Esophagus (tissue), 2 donors: ENCODE data around the gene AFAP1L1. TPM values are rescaled to one million over a fixed set of nuclear protein-coding genes. Genes with fewer than 3 reads are reported as not detected.

Experiments used
- H3K27ac ChIP-seq, 2 donors: one replicate each; pipeline ENCODE4 v1.5.1; 2013; ENCODE audit warnings: low read depth in 2 of 2, mild to moderate bottlenecking in 2 of 2, inconsistent platforms in 1 of 2, low read length in 1 of 2, moderate library complexity in 1 of 2
- H3K27me3 ChIP-seq, 2 donors: one replicate each; pipeline ENCODE4 v1.6.1; 2013; ENCODE audit warnings: low read length in 2 of 2, control low read depth in 1 of 2, mild to moderate bottlenecking in 1 of 2; ENCODE audit not compliant: insufficient read depth in 2 of 2, control insufficient read depth in 1 of 2
- H3K36me3 ChIP-seq, 2 donors: one replicate each; pipeline ENCODE4 v1.6.1; 2013; ENCODE audit warnings: low read length in 1 of 2; ENCODE audit not compliant: control insufficient read depth in 2 of 2, insufficient read depth in 2 of 2
- H3K4me1 ChIP-seq, 2 donors: one replicate each; pipeline ENCODE4 v1.6.1; 2013; ENCODE audit warnings: low read length in 1 of 2; ENCODE audit not compliant: control insufficient read depth in 2 of 2, insufficient read depth in 2 of 2
- H3K4me3 ChIP-seq, 2 donors: one replicate each; pipeline ENCODE4 v1.5.1; 2013; ENCODE audit warnings: low read length in 2 of 2, mild to moderate bottlenecking in 2 of 2, low read depth in 1 of 2, moderate library complexity in 1 of 2
- H3K9me3 ChIP-seq, 2 donors: one replicate each; pipeline ENCODE4 v1.6.1; 2013; ENCODE audit warnings: mild to moderate bottlenecking in 2 of 2, low read depth in 1 of 2, low read length in 1 of 2, moderate library complexity in 1 of 2; ENCODE audit not compliant: control insufficient read depth in 2 of 2, insufficient read depth in 1 of 2
- WGBS, 2 donors: extraction: QIAGEN DNeasy Blood & Tissue Kit; methylation state at CpG; one replicate each; pipeline ENCODE4 v1.1.7; 2013; 5-methylcytosine and 5-hydroxymethylcytosine counted together
- polyA plus RNA-seq, 2 donors: library from polyadenylated mRNA; stranded (reverse); fragments of 200-250 nt; gene quantifications; one replicate each; pipeline ENCODE4 v1.2.3, GENCODE V29; 2013
- donor health status: healthy with polysubstance abuse.
- donor health status: Bipolar disorder and iron deficiency.

The AFAP1L1 gene
- polyA plus RNA-seq, 2 donors: 2.1 to 2.6 TPM

- Histone ChIP-seq H3K36me3 (peaks cover 0 to 3% of the 10 kb centered on the region in 2 donors), H3K4me1 (peaks cover 0 to 3% of the 10 kb centered on the region in 2 donors), H3K4me3 (no peak overlapping the region), H3K27ac (no peak overlapping the region), H3K9me3 (no peaks in the 10 kb centered on the region), H3K27me3 (no peaks in the 10 kb centered on the region)
- WGBS, 2 donors: 78 to 85% methylated on average over 11 of the region's 11 CpGs
Measured at GRCh38 chr5:149304195-149305078, 32.8 kb downstream of the AFAP1L1 start.

- Histone ChIP-seq H3K36me3 (no peaks in the 10 kb centered on the region), H3K4me1 (peaks cover 0 to 2% of the 10 kb centered on the region in 2 donors), H3K27me3 (no peaks in the 10 kb centered on the region), H3K9me3 (no peaks in the 10 kb centered on the region), H3K4me3 (no peak overlapping the region), H3K27ac (no peak overlapping the region)
- 81 to 84% methylated on average over 6 of the region's 6 CpGs for WGBS, 2 donors
Measured at GRCh38 chr5:149309354-149309753, 37.7 kb downstream of the AFAP1L1 start.

- Histone ChIP-seq H3K9me3 (no peaks in the 10 kb centered on the region), H3K4me3 (no peak overlapping the region)
- 87 to 91% methylated on average over 4 of the region's 4 CpGs for WGBS, 2 donors
Measured at GRCh38 chr5:149310488-149310887, 38.8 kb downstream of the AFAP1L1 start.

GRCh38 chr5:149310947-149311658, 39.4 kb downstream of the AFAP1L1 start:
- WGBS, 2 donors: 71 to 76% methylated on average over 10 of the region's 10 CpGs
- Histone ChIP-seq H3K27ac (no peak overlapping the region), H3K36me3 (no peaks in the 10 kb centered on the region), H3K4me3 (no peak overlapping the region), H3K27me3 (no peaks in the 10 kb centered on the region), H3K4me1 (no peaks in the 10 kb centered on the region), H3K9me3 (no peaks in the 10 kb centered on the region)

More at GRCh38 chr5:149310488-149310887, 38.8 kb downstream of the AFAP1L1 start:
- no peak overlapping the region for H3K27ac ChIP-seq
- H3K4me1 ChIP-seq: no peaks in the 10 kb centered on the region
- H3K27me3 ChIP-seq: no peaks in the 10 kb centered on the region
- H3K36me3 ChIP-seq: no peaks in the 10 kb centered on the region

GRCh38 chr5:149313151-149313841, 41.6 kb downstream of the AFAP1L1 start:
- Histone ChIP-seq H3K36me3 (no peaks in the 10 kb centered on the region), H3K4me1 (no peaks in the 10 kb centered on the region), H3K9me3 (no peaks in the 10 kb centered on the region), H3K27ac (no peak overlapping the region), H3K4me3 (no peak overlapping the region), H3K27me3 (no peaks in the 10 kb centered on the region)
- 67 to 82% methylated on average over 6 of the region's 6 CpGs for WGBS, 2 donors

GRCh38 chr5:149314571-149315111, 43.0 kb downstream of the AFAP1L1 start:
- Histone ChIP-seq H3K4me3 (no peak overlapping the region), H3K27me3 (no peaks in the 10 kb centered on the region), H3K27ac (no peak overlapping the region), H3K36me3 (no peaks in the 10 kb centered on the region), H3K9me3 (no peaks in the 10 kb centered on the region), H3K4me1 (no peaks in the 10 kb centered on the region)
- 88% methylated on average over 4 of the region's 4 CpGs for WGBS, 2 donors

- H3K9me3 ChIP-seq: no peaks in the 10 kb centered on the region
- 89 to 91% methylated on average over 6 of the region's 6 CpGs for WGBS, 2 donors
- peaks cover 3 to 6% of the 10 kb centered on the region in 2 donors for H3K4me1 ChIP-seq
- no peak overlapping the region for H3K27ac ChIP-seq
- H3K36me3 ChIP-seq: no peaks in the 10 kb centered on the region
- no peak overlapping the region for H3K4me3 ChIP-seq
- no peaks in the 10 kb centered on the region for H3K27me3 ChIP-seq
Measured at GRCh38 chr5:149315753-149316152, 44.1 kb downstream of the AFAP1L1 start.

- no peaks in the 10 kb centered on the region for H3K36me3 ChIP-seq
- no peak overlapping the region for H3K4me3 ChIP-seq
- no peak overlapping the region for H3K27ac ChIP-seq
- whole genome bisulfite sequencing, 2 donors: 83 to 89% methylated on average over 14 of the region's 14 CpGs
- no peaks in the 10 kb centered on the region for H3K27me3 ChIP-seq
- H3K4me1 ChIP-seq: peaks cover 4 to 7% of the 10 kb centered on the region in 2 donors
- no peaks in the 10 kb centered on the region for H3K9me3 ChIP-seq
Measured at GRCh38 chr5:149317281-149318048, 45.8 kb downstream of the AFAP1L1 start.

GRCh38 chr5:149319174-149319573, 47.5 kb downstream of the AFAP1L1 start:
- Histone ChIP-seq H3K27me3 (no peaks in the 10 kb centered on the region), H3K9me3 (no peaks in the 10 kb centered on the region), H3K27ac (peak overlapping the region in 1 of 2 donors; percentile 48), H3K4me1 (peaks cover 4 to 7% of the 10 kb centered on the region in 2 donors), H3K36me3 (no peaks in the 10 kb centered on the region), H3K4me3 (no peak overlapping the region)
- 93 to 94% methylated on average over 3 of the region's 3 CpGs for WGBS, 2 donors
